Astrocyte (in vitro differentiated cells and primary cell): ENCODE results near the gene COL5A1. TPM values are rescaled to one million over a fixed set of nuclear protein-coding genes. Genes with fewer than 3 reads are reported as not detected.

Source experiments
- DNase-seq: peaks from one replicate; pipeline ENCODE4 v3.0.0-alpha.2; 2010; ENCODE audit warnings: low read depth
- FAIRE-seq: peaks from 2 replicates; lab custom pipeline; 2011; peaks lifted over from hg19 to GRCh38; lab: Jason Lieb, UNC
- H2AFZ ChIP-seq: 2 replicates; pipeline ENCODE4 v1.6.0; 2012; ENCODE audit warnings: low read depth, low read length, inconsistent platforms
- H3K27ac ChIP-seq: 2 replicates; pipeline ENCODE4 v1.5.1; 2011; ENCODE audit warnings: low read depth, low read length, inconsistent platforms
- H3K27me3 ChIP-seq: 2 replicates; pipeline ENCODE4 v1.6.0; 2011; ENCODE audit warnings: low read length, inconsistent platforms; ENCODE audit not compliant: insufficient read depth
- H3K36me3 ChIP-seq: 2 replicates; pipeline ENCODE4 v1.5.1; 2011; ENCODE audit warnings: low read length, inconsistent platforms; ENCODE audit not compliant: insufficient read depth
- H3K4me1 ChIP-seq: 2 replicates; pipeline ENCODE4 v1.5.1; 2011; ENCODE audit warnings: low read length, inconsistent platforms; ENCODE audit not compliant: insufficient read depth
- H3K4me2 ChIP-seq: 2 replicates; pipeline ENCODE4 v1.6.0; 2012; ENCODE audit warnings: low read length, inconsistent platforms
- H3K4me3 ChIP-seq: 2 replicates; pipeline ENCODE4 v1.5.1; 2011; ENCODE audit warnings: low read depth, mild to moderate bottlenecking, low read length, inconsistent platforms; ENCODE audit not compliant: insufficient read depth
- H3K79me2 ChIP-seq: 2 replicates; pipeline ENCODE4 v1.6.0; 2012; ENCODE audit warnings: mild to moderate bottlenecking, low read length, inconsistent platforms; ENCODE audit not compliant: insufficient read depth
- H3K9ac ChIP-seq: 2 replicates; pipeline ENCODE4 v1.6.0; 2012; ENCODE audit warnings: mild to moderate bottlenecking, low read length, inconsistent platforms
- H3K9me3 ChIP-seq: 2 replicates; pipeline ENCODE4 v1.5.1; 2012; ENCODE audit warnings: low read depth, mild to moderate bottlenecking, low read length, inconsistent platforms; ENCODE audit not compliant: insufficient read depth
- H4K20me1 ChIP-seq: 2 replicates; pipeline ENCODE4 v1.6.0; 2012; ENCODE audit warnings: low read length, inconsistent platforms; ENCODE audit not compliant: insufficient read depth
- H3K27ac Mint-ChIP-seq: one replicate; pipeline ENCODE4 v1.8.0; 2021; ENCODE audit warnings: mild to moderate bottlenecking, mixed read lengths; ENCODE audit not compliant: unreplicated experiment
- H3K27me3 Mint-ChIP-seq: one replicate; pipeline ENCODE4 v1.8.0; 2021; ENCODE audit warnings: low read depth, mixed read lengths; ENCODE audit not compliant: unreplicated experiment
- H3K36me3 Mint-ChIP-seq: one replicate; pipeline ENCODE4 v1.8.0; 2021; ENCODE audit warnings: low read depth, mixed read lengths; ENCODE audit not compliant: unreplicated experiment
- H3K4me1 Mint-ChIP-seq: one replicate; pipeline ENCODE4 v1.8.0; 2021; ENCODE audit warnings: low read depth, mixed read lengths; ENCODE audit not compliant: unreplicated experiment
- H3K4me3 Mint-ChIP-seq: one replicate; pipeline ENCODE4 v1.8.0; 2021; ENCODE audit warnings: mild to moderate bottlenecking, moderate library complexity, mixed read lengths; ENCODE audit not compliant: unreplicated experiment
- H3K9me3 Mint-ChIP-seq: one replicate; pipeline ENCODE4 v1.8.0; 2021; ENCODE audit warnings: mild to moderate bottlenecking, mixed read lengths; ENCODE audit not compliant: unreplicated experiment
- EZH2 ChIP-seq: IDR thresholded peaks from 2 replicates; pipeline ENCODE4 v1.6.1; 2012; ENCODE audit warnings: mild to moderate bottlenecking, low read length, inconsistent platforms; ENCODE audit not compliant: insufficient read depth
- total RNA-seq: library from RNA; stranded (reverse); gene quantifications from 2 replicates; pipeline ENCODE4 v1.2.1, GENCODE V29; 2021
- TF ChIP-seq, protein P1 (sequence below): IDR thresholded peaks from 2 replicates; pipeline ENCODE4 v1.5.1; 2011; ENCODE audit warnings: low read depth, mild to moderate bottlenecking, inconsistent platforms, low read length, moderate library complexity; ENCODE audit not compliant: insufficient read depth

The COL5A1 gene
- total RNA-seq, 1 donor from 2014 or later = 1,055 TPM

DNA sequence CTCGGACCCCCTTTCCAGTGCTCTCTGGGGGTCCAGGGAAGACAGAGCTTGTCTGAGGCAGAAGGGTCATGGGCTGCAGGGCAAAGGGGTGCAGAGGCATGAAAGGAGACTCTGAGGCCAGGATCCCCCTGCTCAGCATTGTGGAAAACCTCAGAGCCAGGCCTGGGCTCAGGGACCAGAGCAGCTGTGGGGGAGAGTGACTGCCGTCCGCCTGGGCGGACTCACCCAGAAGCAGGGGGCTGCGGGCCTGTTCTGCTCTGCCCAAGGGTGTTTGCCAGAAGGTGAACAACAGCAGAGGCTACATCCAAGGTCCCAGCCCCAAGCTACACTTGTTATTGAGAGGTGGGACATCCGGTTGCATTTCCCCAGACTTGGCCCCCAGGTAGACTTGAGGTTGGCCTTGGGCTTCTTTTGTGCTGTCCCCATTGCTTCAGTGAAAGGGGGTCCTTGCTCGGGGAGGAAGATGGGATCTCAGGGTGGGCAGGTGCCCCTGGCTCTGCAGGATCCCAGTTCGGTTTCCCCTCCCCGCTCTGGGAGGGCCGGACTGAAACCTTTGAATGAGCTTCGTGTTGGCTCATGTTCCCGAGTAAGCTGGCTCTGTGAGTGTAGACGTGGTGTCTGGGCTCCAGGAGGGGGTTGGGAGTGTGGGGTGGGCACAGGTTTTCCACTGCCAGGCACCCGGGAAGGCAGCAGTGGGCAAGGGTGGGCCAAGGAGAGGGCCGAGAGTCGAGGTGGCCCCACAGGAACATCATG is 92.1 kb downstream of the COL5A1 start:
- Mint-ChIP-seq H3K27ac (no peak overlapping the region), H3K4me1 (peaks cover 30% of the 10 kb centered on the region), H3K4me3 (no peak overlapping the region), H3K9me3 (peaks cover 3% of the 10 kb centered on the region), H3K27me3 (no peaks in the 10 kb centered on the region), H3K36me3 (peaks cover 33% of the 10 kb centered on the region)
- no peaks in the 10 kb centered on the region for H3K27me3 ChIP-seq
- peaks cover 16% of the 10 kb centered on the region for H3K4me1 ChIP-seq
- H3K4me3 ChIP-seq = no peak overlapping the region
- peaks cover 43% of the 10 kb centered on the region for H3K36me3 ChIP-seq
- TF ChIP-seq EZH2 = no peak
- TF ChIP-seq, protein P1, sequence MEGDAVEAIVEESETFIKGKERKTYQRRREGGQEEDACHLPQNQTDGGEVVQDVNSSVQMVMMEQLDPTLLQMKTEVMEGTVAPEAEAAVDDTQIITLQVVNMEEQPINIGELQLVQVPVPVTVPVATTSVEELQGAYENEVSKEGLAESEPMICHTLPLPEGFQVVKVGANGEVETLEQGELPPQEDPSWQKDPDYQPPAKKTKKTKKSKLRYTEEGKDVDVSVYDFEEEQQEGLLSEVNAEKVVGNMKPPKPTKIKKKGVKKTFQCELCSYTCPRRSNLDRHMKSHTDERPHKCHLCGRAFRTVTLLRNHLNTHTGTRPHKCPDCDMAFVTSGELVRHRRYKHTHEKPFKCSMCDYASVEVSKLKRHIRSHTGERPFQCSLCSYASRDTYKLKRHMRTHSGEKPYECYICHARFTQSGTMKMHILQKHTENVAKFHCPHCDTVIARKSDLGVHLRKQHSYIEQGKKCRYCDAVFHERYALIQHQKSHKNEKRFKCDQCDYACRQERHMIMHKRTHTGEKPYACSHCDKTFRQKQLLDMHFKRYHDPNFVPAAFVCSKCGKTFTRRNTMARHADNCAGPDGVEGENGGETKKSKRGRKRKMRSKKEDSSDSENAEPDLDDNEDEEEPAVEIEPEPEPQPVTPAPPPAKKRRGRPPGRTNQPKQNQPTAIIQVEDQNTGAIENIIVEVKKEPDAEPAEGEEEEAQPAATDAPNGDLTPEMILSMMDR = no peak
- FAIRE-seq (no peak), DNase-seq (no peak)
- peaks cover 52% of the 10 kb centered on the region for H3K79me2 ChIP-seq
- no peak overlapping the region for H2AFZ ChIP-seq
- peak overlapping the region; percentile 12 for H3K27ac ChIP-seq
- H3K4me2 ChIP-seq = peak overlapping the region; percentile 42
- peak overlapping the region; percentile 27 for H3K9ac ChIP-seq
- H4K20me1 ChIP-seq = peaks cover 99% of the 10 kb centered on the region
- no peaks in the 10 kb centered on the region for H3K9me3 ChIP-seq

DNA sequence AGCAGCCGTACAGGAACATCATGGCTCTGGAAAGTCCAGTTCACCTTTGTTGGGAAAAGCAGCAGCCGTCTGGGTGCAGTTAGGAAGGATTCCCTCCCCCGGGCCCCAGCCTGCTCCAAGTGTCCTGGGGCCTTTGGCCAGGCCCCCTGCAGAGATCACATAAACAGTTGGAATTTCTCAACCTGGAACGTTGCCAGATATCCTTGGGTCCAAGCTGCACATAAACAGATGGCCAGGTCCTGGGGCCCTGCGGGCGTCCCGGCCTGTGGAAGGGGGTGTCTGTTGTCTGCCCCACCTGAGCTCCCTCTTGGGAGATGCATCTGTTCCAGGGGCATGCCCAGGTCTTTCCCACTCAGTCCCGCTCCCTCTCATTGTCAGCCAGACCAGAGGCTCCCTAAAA is 92.7 kb downstream of the COL5A1 start:
- Histone ChIP-seq H3K27ac (no peak overlapping the region), H4K20me1 (peaks cover 99% of the 10 kb centered on the region), H3K4me2 (peak overlapping the region; percentile 42), H3K9me3 (no peaks in the 10 kb centered on the region), H3K36me3 (peaks cover 44% of the 10 kb centered on the region), H3K79me2 (peaks cover 51% of the 10 kb centered on the region), H3K27me3 (no peaks in the 10 kb centered on the region), H3K9ac (peak overlapping the region; percentile 27), H2AFZ (no peak overlapping the region), H3K4me3 (no peak overlapping the region), H3K4me1 (peaks cover 16% of the 10 kb centered on the region)
- Mint-ChIP-seq H3K27ac (peak overlapping the region; percentile 79), H3K36me3 (peaks cover 27% of the 10 kb centered on the region), H3K4me1 (peaks cover 30% of the 10 kb centered on the region), H3K27me3 (no peaks in the 10 kb centered on the region), H3K9me3 (peaks cover 3% of the 10 kb centered on the region), H3K4me3 (no peak overlapping the region)
- TF ChIP-seq EZH2 = no peak
- TF ChIP-seq, protein P1 = no peak
- no peak for FAIRE-seq
- DNase-seq = peak; percentile 44
